Renal cortical epithelial cell (primary cell): ENCODE measurements around the gene CES3. TPM values are rescaled to one million over a fixed set of nuclear protein-coding genes. Genes with fewer than 3 reads are reported as not detected.

Experiments
- DNase-seq: peaks from one replicate; pipeline ENCODE4 v3.0.0-alpha.2; 2011; ENCODE audit warnings: low read depth
- total RNA-seq: library from RNA; depleted of rRNA; stranded (reverse); fragments of >200 nt; gene quantifications from 2 replicates; pipeline ENCODE4 v1.2.3, GENCODE V29; 2014

The CES3 gene
- total RNA-seq, 1 donor from 2014 or later = 1.3 TPM

DNA sequence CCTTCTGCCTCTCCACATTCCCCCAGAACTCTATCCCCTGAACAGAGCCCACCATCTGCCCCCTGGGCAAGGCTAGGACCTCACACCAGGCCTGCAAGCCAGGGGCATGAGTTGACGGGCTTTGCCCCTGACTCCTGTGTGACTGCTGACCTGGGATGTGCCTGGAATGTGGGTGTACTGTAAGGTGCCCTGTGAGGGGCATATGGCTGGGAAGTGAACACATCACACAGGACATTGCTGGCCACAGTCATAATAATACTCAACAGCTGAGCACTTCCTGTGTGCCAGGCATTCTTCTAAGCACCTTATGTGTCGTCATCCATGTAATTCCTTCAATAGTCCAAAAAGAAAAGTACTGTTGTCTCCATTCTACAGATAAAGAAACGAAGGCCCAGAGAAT lies 40.7 kb downstream of the CES3 start:
- peak; percentile 43 for DNase-seq

DNA sequence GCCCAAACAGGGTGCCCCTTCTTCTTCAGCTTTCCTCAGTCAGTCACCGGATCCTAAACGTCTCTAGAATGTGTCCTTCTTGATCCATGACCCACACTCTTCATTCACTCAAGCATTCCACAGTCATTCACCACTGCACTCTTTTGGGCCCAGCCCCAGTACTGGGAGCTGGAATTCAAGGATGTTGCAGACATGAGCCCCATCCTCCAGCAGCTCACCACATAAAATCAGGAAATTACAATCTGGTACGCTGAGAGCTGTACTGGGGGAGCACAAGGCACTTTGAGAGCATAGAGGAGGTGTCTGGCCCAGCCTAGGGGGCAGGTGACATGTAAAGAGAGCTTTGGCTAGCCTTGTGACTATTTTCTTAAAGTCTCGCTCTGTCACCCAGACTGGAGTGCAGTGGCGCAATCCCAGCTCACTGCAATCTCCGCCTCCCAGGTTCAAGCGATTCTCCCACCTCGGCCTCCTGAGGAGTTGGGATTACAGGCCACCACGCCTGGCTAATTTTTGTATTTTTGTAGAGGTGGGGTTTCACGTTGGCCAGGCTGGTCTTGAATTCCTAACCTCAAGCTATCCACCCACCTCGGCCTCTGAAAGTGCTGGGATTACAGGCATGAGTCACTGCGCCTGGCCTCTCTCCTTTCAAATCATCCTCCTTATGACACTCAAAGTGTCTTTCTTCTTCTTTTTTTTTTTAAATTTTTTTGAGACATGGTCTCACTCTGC lies 46.0 kb downstream of the CES3 start:
- peak; percentile 61 for DNase-seq

DNA sequence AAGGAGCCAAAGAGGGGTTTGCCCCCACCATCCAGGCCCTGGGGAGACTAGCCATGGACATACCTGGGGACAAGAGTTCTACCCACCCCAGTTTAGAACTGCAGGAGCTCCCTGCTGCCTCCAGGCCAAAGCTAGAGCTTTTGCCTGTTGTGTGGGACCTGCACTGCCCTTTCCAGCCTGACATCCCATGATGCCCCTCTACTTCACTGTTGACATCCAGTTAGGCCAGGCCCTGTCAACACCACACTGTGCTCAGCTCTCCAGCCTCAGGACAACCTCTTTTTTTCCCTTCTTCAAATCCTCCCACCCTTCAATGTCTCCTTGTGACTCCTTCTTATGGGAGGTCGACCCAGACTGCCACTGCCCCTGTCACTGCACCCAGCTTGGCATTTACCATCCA lies 48.1 kb downstream of the CES3 start:
- no peak for DNase-seq

DNA sequence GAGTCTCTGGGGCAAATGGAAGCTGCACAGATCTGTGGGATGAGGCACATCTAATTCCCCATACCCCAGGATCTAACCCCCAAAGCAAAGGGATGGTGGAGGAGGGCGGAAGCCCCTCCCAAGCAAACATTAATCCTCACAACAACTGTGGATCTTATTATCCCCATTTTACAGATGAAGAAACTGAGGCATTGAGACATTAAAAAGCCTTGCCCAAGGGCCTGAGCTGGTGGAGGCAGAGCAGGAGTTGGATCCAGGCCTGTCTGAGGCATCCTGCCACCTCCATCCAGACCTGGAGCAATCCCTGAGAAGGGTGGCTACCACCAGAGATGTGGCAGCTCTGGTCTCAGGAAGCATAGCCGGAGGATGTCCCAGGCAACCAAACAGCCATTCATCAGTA lies 50.2 kb downstream of the CES3 start:
- no peak for DNase-seq

DNA sequence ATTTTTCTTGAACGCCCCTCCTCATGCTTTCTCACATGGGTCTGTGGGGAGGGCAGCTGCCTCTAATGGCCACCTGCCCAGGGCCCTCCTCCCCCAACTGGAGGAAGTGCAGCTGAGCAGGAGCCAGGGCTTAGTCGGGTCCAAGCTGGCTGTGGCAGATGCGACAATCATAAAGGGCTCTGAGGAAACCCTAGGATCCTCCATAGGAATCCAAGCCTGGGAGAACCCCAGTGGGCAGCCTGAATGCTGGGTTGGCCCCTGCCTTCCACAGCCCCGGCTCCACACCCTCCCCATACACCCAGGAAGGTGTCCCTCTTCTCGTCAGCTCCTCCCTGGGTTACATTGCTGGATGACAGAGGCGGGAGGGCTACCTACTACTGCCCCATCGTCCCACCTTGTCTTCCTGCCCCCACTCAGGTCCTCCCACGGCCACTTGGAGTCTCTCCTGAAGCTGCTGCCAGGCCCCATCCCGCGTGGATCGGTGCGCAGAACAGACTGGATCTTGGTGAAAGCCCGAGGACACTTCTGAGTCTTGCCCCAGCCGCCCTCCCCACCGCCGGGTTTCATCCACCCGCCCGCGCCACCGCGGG lies 52.3 kb downstream of the CES3 start:
- DNase-seq = no peak

DNA sequence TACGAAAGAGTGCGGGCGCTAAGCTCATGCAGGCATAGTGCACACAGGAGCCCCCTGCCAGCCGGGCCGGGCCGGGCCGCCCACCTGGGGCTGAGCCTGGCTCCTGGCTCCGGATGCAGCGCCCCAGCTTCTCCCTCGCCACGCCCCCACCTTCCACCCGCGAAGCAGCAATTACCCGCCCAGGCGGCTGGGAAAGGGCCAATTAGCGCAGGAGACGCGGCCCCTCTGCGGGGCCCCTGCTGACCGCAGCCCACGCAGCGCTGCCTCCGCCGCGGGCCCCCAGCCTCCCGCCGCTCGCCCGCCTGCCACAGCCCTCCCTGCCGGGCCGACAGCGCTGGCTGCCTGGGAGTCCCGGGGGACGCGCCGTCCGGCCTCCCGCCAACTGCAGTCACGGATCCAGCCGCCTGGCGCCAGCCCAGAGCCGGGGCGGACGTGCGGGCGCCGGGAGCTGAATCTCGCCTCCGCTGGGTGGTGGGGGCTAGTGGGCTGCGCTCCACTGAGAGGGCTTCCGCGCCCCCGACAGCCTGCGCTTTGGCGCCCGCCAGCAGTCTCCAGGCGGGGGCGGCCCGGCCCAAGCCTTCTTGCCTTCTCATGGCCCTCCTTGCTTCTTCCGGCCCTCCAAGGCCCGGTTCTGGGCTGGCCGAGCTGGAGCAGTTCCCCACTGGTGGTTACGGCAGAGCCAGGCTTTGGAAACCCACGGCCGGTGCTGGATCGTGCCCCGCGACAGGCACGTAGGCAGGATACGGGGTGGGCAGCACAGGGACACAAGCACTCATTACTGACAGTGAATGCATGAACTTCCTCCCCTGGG lies 53.0 kb downstream of the CES3 start:
- no peak for DNase-seq

DNA sequence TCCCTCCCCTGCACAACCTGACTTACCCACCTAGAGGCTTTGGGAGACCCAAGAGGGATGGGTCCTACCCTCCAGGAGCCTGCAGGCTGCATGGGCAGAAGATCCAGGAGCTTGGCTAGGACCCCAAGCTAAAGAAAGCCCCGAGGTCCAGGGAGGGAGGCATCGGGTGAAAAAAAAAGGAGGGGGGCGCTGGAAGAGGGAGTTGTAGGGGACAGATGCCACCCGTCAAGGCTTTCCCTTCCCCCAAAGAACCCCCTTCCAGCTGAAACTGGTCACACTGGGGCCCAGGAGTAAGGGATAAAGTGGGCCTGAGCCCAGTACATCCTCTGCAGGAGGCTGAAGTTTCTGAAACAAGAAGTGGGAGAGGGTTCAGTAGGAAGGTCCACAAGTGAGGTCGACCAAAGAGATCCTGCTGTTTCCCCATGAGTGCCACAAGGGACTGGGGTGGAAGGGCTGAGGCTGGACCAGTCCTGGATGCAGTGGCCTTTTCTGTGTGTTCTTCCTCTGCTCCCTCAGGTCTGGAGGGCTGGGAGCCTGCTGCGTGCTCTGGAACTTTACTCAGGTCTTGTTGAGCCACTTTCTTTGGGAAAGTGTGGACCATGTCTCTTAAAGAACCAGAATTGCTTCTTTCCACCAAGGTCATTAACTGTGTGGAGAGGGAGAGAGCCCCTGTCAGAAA lies 53.7 kb downstream of the CES3 start:
- DNase-seq = no peak

DNA sequence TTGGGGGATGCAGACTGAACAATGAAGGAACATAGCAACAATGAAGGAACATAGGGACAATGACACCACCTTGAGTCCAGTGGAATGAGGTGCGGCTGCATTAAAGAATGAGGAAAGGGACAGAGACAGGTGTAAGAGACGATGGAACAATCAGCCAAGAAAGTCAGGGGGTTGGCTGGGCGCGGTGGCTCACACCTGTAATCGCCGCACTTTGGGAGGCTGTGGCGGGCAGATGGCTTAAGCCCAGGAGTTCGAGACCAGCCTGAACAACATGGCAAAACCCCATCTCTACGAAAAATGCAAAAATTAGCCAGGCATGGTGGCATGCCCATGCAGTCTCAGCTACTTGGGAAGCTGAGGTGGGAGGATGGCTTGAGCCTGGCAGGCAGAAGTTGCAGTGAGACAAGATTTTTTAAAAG lies 54.3 kb downstream of the CES3 start:
- DNase-seq = no peak

DNA sequence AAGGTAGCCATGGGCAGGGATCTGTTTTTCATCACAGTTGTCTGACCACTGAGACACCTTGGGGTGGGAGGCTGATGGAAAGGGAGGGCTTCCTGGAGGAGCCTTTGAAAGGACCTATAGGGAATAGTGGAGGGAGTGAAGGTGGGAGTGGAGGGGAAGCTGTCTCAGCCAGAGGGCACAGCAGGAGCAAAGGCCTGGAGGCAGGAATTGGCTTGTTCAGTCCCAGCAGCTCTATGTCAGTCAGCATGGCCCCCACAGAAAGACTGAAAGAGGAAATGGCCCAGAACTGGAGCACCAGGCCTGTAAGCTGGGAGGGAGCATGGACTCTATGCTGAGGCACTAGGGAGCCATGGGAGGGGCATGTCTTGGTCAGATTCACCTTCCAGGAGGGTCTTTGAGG lies 55.1 kb downstream of the CES3 start:
- DNase-seq = no peak

DNA sequence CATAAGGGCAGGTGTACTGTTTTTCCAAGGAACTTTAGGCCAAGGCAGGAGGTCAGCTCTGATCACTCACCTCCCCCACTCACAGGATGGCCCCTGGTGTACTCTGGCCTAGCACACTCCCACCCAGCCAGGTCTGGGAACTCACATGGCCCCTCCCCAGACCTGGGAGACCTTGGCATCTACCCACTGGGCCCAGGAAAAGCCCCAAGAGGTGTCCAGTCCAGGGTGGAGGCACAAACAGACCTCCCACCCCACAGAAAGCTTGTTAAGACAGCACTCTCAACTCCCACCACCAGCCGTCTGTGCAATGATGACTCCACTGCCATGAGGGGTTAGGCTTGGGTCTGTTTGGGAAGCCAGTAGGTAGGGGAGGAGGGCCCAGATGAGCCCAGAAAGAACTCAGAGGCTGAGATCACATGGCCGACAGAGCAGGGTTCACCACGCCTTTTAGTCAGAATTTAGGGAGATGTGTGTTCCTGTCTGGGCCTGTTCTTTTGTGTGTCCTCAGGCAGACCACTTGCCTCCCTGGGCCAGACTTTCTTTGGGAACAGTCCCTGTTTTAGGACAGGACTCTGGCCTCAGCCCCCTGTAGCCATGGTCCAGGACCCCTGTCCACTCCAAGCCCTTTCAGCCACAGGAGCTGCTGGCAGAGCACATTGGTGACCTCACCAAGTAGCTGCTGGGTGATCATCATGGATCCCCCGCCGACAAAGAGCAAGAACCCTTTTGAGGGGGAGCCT lies 55.8 kb downstream of the CES3 start:
- DNase-seq = no peak

DNA sequence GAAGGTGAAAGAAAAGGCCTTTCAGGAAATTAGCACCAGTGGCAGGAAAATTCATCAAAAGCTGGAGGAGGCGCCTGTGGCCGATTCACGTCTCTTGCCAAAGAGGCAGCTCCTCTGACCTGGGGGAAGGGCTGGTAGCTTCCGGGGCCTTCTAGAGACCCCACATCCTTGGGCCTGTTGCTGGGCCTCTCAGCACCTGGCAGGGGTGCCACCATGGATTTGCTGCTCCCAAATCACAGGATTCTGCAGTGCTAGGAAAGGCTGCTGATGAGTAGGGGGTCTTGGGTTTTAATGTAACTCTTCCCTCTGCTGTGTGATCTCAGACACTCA lies 56.3 kb downstream of the CES3 start:
- DNase-seq = no peak

DNA sequence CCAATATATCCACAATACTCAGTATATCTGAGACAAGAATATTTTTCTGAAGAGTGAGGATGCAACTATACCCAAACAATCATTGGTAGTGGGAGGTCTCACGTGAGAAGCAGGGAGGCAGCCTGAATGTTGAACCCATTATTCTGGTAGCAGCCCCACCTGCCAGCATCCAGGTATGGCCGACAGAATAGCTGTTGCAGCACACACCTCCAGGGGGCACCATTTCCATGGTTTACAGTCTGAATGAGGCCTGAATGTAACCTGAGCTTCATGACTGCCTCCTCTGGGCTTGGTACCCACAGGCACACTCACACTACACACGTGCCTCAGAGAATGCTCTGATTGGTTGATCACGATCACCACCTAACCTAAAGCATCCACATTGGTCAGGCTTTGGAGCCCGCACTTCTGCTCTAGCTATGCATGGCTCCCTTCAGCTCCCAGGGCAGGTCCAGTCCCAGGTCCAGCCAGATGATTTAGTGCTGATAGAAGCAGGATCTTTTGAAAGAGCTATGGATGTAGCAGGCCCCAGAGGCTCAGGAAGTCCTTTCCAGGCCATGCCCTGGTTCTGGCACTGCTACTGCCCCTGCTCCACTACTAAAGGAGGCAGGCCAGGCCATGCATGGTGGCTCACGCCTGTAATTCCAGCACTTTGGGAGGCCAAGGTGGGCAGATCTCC lies 56.9 kb downstream of the CES3 start:
- peak; percentile 94 for DNase-seq

DNA sequence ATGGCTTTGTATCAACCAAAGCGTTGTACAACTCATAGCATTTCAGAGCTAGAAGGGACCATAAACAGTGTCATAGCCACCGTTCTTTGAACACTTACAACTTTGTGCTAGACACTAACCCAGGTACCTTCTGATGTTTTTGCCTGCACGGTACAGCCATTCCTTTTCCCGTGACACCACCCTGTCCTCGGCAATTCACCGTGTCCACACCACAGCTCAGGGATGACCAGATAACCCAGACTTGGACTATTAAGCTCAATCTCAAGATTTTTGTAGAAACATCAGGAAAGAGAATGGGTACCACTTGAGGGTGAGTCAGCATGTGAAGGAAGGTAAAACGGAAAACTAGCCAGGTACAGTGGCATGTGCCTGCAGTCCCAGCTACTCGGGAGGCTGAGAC lies 58.1 kb downstream of the CES3 start:
- DNase-seq = no peak

DNA sequence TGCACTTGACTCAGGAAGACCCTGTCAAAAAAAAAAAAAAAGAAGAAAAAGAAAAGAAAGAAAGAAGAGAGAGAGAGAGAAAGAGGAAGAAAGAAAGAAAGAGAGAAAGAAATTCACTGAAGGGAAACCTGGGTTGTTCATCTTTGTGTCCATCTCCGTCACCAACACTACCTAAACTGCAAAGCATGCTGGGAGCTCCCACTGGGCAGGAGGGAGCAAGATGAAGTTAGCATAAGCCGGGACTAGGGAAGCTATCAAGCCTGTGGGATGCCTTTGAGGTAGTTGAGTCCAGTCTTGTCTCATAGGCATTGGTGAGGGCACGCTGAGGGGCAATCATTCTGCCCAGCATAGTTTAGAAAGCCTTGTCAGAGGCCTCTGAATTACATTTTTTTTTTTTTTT lies 60.3 kb downstream of the CES3 start:
- no peak for DNase-seq

DNA sequence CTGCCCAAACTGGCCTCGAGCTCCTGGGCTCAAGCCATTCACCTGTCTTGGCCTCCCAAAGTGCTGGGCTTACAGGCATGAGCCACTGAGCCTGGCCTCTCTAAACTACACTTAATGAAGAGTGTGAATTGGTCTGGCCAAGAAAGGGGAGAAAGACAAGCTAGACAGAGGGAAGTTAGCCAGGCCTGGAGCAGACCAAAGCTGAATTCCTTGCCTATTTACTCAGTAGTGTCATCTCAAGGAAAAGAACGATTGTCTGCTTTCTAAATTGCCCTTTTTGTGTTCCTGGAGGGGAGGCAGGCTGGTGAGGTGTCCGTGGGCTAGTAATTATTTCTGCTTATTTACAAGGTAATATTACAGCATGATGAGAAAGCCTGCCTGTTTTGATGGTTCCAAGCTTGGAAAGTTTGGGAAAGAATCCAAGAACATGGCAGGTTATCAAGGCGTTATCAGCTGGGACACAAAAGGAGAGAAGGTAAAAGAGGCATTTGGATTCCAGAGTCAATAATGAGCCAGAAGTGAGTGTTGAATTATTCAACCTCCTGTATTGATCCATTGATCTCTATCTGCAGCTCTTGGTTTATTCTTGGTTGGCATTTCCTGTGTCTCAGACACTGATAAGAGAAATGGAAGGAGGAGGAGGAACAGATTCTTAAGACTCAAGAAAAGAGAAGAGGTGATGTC lies 61.6 kb downstream of the CES3 start:
- no peak for DNase-seq

DNA sequence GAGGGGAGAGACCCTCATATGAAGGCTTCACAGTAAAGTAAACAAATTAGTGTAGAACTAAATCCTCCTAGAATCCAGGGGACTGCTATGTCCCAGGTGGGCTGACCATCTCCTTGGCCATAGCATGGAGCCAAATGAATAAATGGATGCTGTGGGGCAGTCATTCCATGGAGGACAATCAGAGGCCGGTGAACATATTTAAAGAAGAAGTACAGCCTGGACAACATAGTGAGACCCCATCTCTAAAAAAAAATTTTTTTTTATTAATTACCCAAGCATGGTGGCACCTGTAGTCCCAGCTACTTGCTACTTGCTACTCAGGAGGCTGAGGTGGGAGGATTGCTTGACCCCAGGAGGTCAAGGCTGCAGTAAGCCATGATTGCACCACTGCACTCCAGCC lies 62.6 kb downstream of the CES3 start:
- DNase-seq = no peak
